ENCODE results near the gene TTC24.

DNA sequence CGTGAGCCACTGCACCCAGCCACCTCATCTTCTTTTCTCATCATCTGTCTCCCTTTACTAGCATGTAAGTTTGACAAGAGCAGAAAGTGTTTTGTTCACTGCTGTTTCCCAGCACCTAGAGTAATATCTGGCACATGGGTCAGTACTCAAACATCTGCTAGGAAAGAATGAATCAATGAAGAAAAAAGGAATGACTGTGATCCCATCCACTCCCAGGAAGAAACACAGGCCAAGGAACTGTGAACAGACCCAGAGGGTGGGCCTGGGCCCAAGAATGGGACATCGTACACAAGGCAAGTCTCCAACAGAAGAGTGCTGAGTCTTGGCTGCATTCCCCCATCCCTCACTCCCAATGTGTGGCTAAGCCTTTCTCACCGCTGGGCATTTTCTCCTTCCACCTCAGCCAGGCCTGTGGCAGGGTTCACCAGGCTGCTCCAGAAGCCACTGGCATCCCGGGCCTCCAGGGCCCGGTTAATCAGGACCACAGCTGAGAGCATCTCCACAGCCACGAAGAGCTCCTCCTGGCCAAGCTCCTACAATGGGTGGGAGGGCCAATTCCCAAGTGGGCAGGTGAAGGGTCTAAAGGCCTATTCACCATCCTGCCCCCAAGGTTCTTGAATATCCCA, 25.6 kb upstream of the TTC24 start:
- TF ChIP-seq EZH2 (IDR thresholded peaks at IDR 0.05; ENCODE audit: borderline replicate concordance) (no peak), CTCF (IDR thresholded peaks at IDR 0.05; ENCODE audit: poor library complexity) (no peak), EZH2phosphoT487 (IDR thresholded peaks at IDR 0.05; ENCODE audit: low read depth, severe bottlenecking, unreplicated experiment) (no peak)

All from hepatocyte (in vitro differentiated cells).